Measurements from ENCODE around the gene SYT17.

DNA sequence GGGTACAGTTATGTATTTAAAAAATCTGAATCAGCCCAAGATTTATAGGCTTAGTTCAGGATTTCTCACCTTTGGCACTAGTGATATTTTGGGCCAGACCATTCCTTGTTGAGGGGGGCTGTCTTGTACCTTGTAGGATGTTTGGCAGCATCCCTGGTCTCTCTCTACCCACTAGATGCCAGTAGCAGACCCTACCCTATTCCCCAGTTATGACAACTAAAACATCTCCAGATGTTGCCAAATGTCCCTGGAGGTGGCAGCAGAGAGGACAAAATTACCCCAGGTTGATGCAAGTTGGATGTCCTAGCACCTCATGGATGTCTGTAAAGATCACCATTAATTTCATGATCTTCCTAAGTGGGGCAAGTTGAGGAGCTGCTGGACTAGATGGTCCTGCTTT, 45.8 kb downstream of the SYT17 start:
- TF ChIP-seq, protein P1, sequence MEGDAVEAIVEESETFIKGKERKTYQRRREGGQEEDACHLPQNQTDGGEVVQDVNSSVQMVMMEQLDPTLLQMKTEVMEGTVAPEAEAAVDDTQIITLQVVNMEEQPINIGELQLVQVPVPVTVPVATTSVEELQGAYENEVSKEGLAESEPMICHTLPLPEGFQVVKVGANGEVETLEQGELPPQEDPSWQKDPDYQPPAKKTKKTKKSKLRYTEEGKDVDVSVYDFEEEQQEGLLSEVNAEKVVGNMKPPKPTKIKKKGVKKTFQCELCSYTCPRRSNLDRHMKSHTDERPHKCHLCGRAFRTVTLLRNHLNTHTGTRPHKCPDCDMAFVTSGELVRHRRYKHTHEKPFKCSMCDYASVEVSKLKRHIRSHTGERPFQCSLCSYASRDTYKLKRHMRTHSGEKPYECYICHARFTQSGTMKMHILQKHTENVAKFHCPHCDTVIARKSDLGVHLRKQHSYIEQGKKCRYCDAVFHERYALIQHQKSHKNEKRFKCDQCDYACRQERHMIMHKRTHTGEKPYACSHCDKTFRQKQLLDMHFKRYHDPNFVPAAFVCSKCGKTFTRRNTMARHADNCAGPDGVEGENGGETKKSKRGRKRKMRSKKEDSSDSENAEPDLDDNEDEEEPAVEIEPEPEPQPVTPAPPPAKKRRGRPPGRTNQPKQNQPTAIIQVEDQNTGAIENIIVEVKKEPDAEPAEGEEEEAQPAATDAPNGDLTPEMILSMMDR (IDR thresholded peaks at IDR 0.05; ENCODE audit: insufficient read depth, low read length), result no peak
- TF ChIP-seq POLR2AphosphoS5 (IDR thresholded peaks at IDR 0.05; ENCODE audit: low read depth), result no peak
